GM13976 (cell line): ENCODE results near the gene LITAF.

Source experiments
- DNase-seq: peaks from one replicate; pipeline ENCODE4 v3.0.0; 2012; ENCODE audit warnings: low spot score
- in situ Hi-C: fragments of 300-500 bp; cut with MboI; formaldehyde crosslinking; loops from one replicate; pipeline ENCODE4 v1.12.0; 2022; ENCODE audit warnings: low sequenced_read_pairs, mixed read lengths, inconsistent platforms; ENCODE audit not compliant: unreplicated experiment
- TF ChIP-seq, protein P1 (sequence below): IDR thresholded peaks from 2 replicates; pipeline ENCODE4 v1.5.1; 2012; ENCODE audit warnings: borderline replicate concordance, mild to moderate bottlenecking; ENCODE audit not compliant: insufficient read depth; ENCODE audit errors: extremely low read depth, missing control alignments, control extremely low read depth

Gene LITAF

DNA sequence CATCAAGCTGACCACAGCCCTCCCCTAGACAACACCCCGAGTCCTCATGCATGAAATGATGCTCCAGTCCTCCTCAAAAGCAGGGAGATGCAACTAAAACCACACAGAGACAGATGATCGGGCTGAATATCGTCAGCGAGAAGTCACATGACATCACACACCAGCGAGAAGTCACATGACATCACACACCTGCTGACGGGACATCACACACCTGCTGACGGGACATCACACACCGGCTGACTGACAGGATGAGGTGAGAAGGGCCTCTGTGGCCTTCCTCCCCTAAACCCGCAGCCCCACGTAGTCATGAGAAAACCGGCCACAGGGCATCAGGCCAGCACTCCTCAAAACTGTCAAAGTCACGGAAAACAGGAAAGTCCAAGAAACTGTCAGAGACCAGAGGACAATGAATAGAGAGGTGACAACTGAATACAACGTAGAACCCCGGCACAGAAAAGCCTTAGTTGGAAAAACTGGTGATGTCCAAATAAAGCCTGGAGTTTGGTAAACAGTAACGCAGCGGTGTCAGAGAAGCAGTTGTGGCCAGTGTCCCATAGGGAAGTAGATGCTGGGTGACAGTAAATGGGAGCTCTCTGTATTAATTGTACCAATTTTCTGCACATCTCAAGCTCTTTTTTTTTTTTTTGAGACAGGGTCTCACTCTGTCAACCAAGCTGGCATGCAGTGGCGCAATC, 14.3 kb downstream of the LITAF start:
- no peak for DNase-seq
- TF ChIP-seq, protein P1, sequence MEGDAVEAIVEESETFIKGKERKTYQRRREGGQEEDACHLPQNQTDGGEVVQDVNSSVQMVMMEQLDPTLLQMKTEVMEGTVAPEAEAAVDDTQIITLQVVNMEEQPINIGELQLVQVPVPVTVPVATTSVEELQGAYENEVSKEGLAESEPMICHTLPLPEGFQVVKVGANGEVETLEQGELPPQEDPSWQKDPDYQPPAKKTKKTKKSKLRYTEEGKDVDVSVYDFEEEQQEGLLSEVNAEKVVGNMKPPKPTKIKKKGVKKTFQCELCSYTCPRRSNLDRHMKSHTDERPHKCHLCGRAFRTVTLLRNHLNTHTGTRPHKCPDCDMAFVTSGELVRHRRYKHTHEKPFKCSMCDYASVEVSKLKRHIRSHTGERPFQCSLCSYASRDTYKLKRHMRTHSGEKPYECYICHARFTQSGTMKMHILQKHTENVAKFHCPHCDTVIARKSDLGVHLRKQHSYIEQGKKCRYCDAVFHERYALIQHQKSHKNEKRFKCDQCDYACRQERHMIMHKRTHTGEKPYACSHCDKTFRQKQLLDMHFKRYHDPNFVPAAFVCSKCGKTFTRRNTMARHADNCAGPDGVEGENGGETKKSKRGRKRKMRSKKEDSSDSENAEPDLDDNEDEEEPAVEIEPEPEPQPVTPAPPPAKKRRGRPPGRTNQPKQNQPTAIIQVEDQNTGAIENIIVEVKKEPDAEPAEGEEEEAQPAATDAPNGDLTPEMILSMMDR, result no peak
- in situ Hi-C loops, result no loop called here

DNA sequence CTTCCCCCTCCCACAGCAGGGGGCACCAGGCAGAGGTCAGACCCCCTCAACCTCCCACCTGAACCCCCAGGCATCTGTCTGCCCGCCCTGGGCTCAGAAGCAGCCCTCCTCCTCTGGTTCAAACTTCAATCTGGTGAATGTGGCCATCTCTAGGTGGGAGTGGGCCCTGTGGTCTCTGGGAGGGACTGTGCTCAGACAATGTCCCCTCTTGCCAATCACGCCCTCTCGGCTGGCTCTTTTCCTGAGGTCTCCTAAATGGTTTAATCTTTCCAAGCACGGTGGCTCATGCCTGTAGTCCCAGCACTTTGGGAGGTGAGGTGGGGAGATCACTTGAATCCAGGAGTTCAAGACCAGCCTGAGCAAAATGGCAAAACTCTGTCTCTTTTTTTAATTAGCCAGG, 15.2 kb downstream of the LITAF start:
- no peak for DNase-seq
- in situ Hi-C loops, result no loop called here
- TF ChIP-seq, protein P1, result no peak

DNA sequence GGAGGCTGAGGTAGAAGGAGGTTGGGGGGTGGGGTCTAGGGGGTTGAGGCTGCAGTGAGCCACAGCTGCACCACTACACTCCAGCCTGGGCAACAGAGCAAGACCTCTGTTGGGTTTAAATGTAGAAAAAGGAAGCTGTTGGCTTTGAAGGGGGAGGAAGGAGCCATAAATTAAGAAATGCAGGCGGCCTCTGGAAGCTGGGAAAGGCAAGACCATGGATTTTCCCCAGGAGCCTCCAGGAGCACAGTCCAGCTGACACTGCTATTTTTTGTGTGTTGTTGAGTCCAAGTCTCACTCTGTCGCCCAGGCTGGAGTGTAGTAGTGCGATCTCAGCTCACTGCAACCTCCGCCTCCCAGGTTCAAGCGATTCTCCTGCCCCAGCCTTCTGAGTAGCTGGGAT, 15.9 kb downstream of the LITAF start:
- DNase-seq, result no peak
- in situ Hi-C loops, result no loop called here
- TF ChIP-seq, protein P1, result no peak

DNA sequence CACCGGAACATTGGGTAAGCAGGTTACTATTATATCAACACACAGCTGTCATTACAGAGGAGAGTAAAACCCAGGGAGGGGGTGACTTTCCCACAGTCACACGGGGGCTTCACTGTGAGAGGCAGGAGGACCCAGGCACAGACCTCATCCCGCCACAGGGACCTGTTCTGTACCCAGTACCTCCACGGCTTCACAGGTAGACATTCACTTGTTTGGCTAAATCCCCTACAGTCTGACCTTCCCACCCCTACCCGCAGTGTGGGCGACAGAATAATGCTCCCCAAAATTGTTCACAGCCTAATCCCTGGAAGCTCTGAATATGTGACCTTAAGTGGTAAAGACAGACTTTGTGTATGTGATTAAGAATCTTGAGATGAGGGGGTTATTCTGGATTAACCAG, 16.5 kb downstream of the LITAF start:
- in situ Hi-C loops, result no loop called here
- TF ChIP-seq, protein P1, result no peak
- no peak for DNase-seq

DNA sequence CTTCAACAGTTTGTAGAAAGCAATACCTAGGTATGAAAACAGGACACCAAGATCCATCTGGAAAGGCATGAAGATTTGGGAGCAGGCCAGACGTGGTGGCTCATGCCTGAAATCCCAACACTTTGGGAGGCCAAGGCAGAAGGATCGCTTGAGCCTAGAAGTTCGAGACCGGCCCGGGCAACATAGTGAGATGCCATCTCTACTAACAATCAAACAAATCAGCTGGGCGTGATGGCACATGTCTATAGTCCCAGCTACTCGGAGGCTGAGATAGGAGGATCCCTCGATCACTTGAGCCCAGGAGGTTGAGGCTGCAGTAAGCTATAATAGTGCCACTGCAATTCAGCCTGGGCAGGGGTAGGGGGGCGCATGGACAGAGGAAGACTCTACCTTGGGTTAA, 20.3 kb downstream of the LITAF start:
- TF ChIP-seq, protein P1, result no peak
- no peak for DNase-seq
- in situ Hi-C loops, result no loop called here

DNA sequence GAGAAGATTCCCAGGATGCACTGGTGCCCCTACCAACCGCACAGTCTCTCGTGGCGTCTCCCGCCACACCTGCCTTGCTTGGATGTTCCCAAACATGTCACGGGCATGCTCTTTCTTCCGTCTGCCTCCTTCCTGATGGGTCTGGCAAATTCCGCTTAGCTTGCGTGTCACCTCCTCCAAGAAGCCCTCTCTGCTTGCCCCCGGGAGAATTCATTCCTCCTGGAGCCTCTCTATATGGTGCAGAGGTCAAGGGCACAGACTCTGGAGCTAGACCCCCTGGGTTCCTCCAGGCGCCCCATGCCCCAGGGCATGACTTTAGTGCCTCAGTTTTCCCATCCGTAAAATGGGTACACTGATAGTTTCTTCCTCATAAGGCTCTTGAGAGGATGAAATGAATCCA, 21.1 kb downstream of the LITAF start:
- in situ Hi-C loops, result no loop called here
- no peak for DNase-seq
- TF ChIP-seq, protein P1, result no peak
